Tibial nerve (tissue), 4 donors: Measurements from ENCODE around the gene PTPRM.

ENCODE experiments used
- CTCF ChIP-seq, 5 experiments: fragments of 200-600 bp in 3 of 5; fragments of 450-650 bp in 2 of 5; sonication (generic) in 3 of 5; IDR thresholded peaks; one replicate each; pipeline ENCODE4 v1.5.1; 2016 to 2019; ENCODE audit warnings: antibody characterized with exemption in 5 of 5, mild to moderate bottlenecking in 3 of 5, moderate library complexity in 2 of 5
- EP300 ChIP-seq, 2 donors: sonication (generic); formaldehyde crosslinking; IDR thresholded peaks; one replicate each; pipeline ENCODE4 v1.6.1; 2017; ENCODE audit warnings: antibody characterized with exemption in 2 of 2, mild to moderate bottlenecking in 1 of 2
- POLR2A ChIP-seq, 2 donors: fragments of 450-650 bp; IDR thresholded peaks; one replicate each; pipeline ENCODE4 v1.6.1; 2017; ENCODE audit warnings: antibody characterized with exemption in 2 of 2, mild to moderate bottlenecking in 2 of 2, moderate library complexity in 2 of 2

- TF ChIP-seq EP300 (IDR thresholded peaks at IDR 0.05) (no peak), CTCF (IDR thresholded peaks at IDR 0.05) (no peak), POLR2A (IDR thresholded peaks at IDR 0.05) (no peak)
Measured at GRCh38 chr18:8433323-8433722, 866.2 kb downstream of the PTPRM start.
